Measurements from ENCODE around the gene CTTN. TPM values are rescaled to one million over a fixed set of nuclear protein-coding genes. Genes with fewer than 3 reads are reported as not detected.

Gene CTTN
- total and polyA plus RNA-seq, 2 of the 13 experiments (the other 11 are each of a cell fraction or from before 2014, with no cell fraction given) = 84.4 to 114 TPM

GRCh38 chr11:70416881-70417280 is 18.6 kb downstream of the CTTN start:
- CTCF ChIA-PET (ENCODE audit: low intra/inter-chr PET ratio, low total read pairs) = no interaction called here
- peaks cover 48 to 87% of the 10 kb centered on the region in 2 experiments for H3K36me3 ChIP-seq (replicated peaks in 1 of 2; ENCODE audit: control insufficient read depth in 1 of 2, insufficient read depth in 2 of 2, low read length in 2 of 2)
- WGBS (ENCODE audit: low lambda C conversion rate) = 95% methylated on average over 20 of the region's 20 CpGs

More at GRCh38 chr11:70416881-70417280, 18.6 kb downstream of the CTTN start:
- intact Hi-C loops (cut with micrococcal nuclease; ENCODE audit: unreplicated experiment) = no loop called here
- no peaks in the 10 kb centered on the region for H3K9me3 ChIP-seq (ENCODE audit: low read length)
- no peak overlapping the region for H3K27ac ChIP-seq (ENCODE audit: extremely low read length, insufficient read depth, low read length)
- H4K20me1 ChIP-seq (ENCODE audit: insufficient read depth, low read length) = no peaks in the 10 kb centered on the region
- H3K4me1 ChIP-seq (ENCODE audit: insufficient read depth, low read length) = no peaks in the 10 kb centered on the region
- no peaks in the 10 kb centered on the region for H3K79me2 ChIP-seq (ENCODE audit: insufficient read depth, low read length)
- DNase-seq (ENCODE audit: low spot score) (no peak), FAIRE-seq (no peak), ATAC-seq (no peak)
- no peaks in the 10 kb centered on the region for H3K27me3 ChIP-seq (ENCODE audit: control insufficient read depth in 1 of 2, insufficient read depth in 2 of 2, low read length in 2 of 2)
- no TSS peak for BruUV-seq (replicated peaks)
- POLR2A ChIA-PET = no interaction called here
- H3K4me3 ChIP-seq (replicated peaks in 1 of 3; ENCODE audit: insufficient read depth in 1 of 3, low read depth in 2 of 3, low read length in 3 of 3) = no peak overlapping the region
- no peak overlapping the region for H3K4me2 ChIP-seq (ENCODE audit: low read depth, low read length)
- no peak for TF ChIP-seq NFE2L2 (IDR thresholded peaks at IDR 0.05; ENCODE audit: low read length)
- no peak for TF ChIP-seq ZNF264 (CRISPR knock-in tag; IDR thresholded peaks at IDR 0.05)
- TF ChIP-seq, protein P1, sequence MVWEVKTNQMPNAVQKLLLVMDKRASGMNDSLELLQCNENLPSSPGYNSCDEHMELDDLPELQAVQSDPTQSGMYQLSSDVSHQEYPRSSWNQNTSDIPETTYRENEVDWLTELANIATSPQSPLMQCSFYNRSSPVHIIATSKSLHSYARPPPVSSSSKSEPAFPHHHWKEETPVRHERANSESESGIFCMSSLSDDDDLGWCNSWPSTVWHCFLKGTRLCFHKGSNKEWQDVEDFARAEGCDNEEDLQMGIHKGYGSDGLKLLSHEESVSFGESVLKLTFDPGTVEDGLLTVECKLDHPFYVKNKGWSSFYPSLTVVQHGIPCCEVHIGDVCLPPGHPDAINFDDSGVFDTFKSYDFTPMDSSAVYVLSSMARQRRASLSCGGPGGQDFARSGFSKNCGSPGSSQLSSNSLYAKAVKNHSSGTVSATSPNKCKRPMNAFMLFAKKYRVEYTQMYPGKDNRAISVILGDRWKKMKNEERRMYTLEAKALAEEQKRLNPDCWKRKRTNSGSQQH (CRISPR knock-in tag; IDR thresholded peaks at IDR 0.05; ENCODE audit: low read depth) = no peak
- TF ChIP-seq ZNF773 (CRISPR knock-in tag; IDR thresholded peaks at IDR 0.05; ENCODE audit: borderline replicate concordance) = no peak
- TF ChIP-seq ZFP91 (CRISPR knock-in tag; IDR thresholded peaks at IDR 0.05; ENCODE audit: borderline replicate concordance) = no peak
- no peak for TF ChIP-seq PITX1 (CRISPR knock-in tag; IDR thresholded peaks at IDR 0.05)
- no peak for TF ChIP-seq ZNF710 (CRISPR knock-in tag; IDR thresholded peaks at IDR 0.05; ENCODE audit: borderline replicate concordance)
- no peak for TF ChIP-seq CHCHD3 (CRISPR knock-in tag; IDR thresholded peaks at IDR 0.05)
- TF ChIP-seq ZNF777 (CRISPR knock-in tag; IDR thresholded peaks at IDR 0.05) = no peak
- no peak for TF ChIP-seq ARHGAP35 (CRISPR knock-in tag; IDR thresholded peaks at IDR 0.05; ENCODE audit: borderline replicate concordance)
- TF ChIP-seq RNF2 (conservative IDR thresholded peaks at IDR 0.05; ENCODE audit: low read depth) = no peak
- TF ChIP-seq ATF6 (CRISPR knock-in tag; conservative IDR thresholded peaks at IDR 0.05) = no peak
- TF ChIP-seq CREB3 (CRISPR knock-in tag; IDR thresholded peaks at IDR 0.05) = no peak
- H3K9ac ChIP-seq (ENCODE audit: insufficient read depth, low read depth, low read length) = no peak overlapping the region
- H2AFZ ChIP-seq (ENCODE audit: low read length) = no peak overlapping the region
- in situ Hi-C loops (cut with HindIII; ENCODE audit: extremely low pct_ligation_motif_present, low pct_unique_long_range_greater_than_20kb) = no loop called here

Data from HepG2 (cell line).